Gastroesophageal sphincter (tissue), 4 donors: Measurements from ENCODE around the gene ADCY2. TPM values are rescaled to one million over a fixed set of nuclear protein-coding genes. Genes with fewer than 3 reads are reported as not detected.

Source experiments
- ATAC-seq: fragments of 150-250 bp; one replicate; pipeline ENCODE4 v1.9.1; 2016; ENCODE audit warnings: mild to moderate bottlenecking, moderate library complexity
- H3K27ac ChIP-seq, 4 donors: fragments of 200-600 bp; sonication (generic) in 3 of 4; 1 replicate in 3 of 4; 2 replicates in 1 of 4; pipeline ENCODE4 v1.5.1; 2016 to 2019
- H3K27me3 ChIP-seq: fragments of 200-600 bp; sonication (generic); one replicate; pipeline ENCODE4 v1.5.1; 2019
- H3K36me3 ChIP-seq, 2 donors: fragments of 200-600 bp; sonication (generic); one replicate each; pipeline ENCODE4 v1.5.1; 2019; ENCODE audit warnings: control low read depth in 1 of 2
- H3K4me1 ChIP-seq, 3 donors: fragments of 200-600 bp; sonication (generic); 1 replicate in 2 of 3; 2 replicates in 1 of 3; pipeline ENCODE4 v1.5.1; 2016 to 2019; ENCODE audit warnings: control low read depth in 2 of 3
- H3K4me3 ChIP-seq, 2 donors: fragments of 200-600 bp; sonication (generic); one replicate each; pipeline ENCODE4 v1.5.1; 2019; ENCODE audit warnings: mild to moderate bottlenecking in 1 of 2, moderate library complexity in 1 of 2
- H3K9me3 ChIP-seq, 3 donors: fragments of 200-600 bp; sonication (generic); one replicate each; pipeline ENCODE4 v1.5.1; 2017 to 2019; ENCODE audit warnings: control low read depth in 2 of 3
- EP300 ChIP-seq: sonication (generic); formaldehyde crosslinking; IDR thresholded peaks from one replicate; pipeline ENCODE4 v1.6.1; 2017; ENCODE audit warnings: antibody characterized with exemption, mild to moderate bottlenecking
- POLR2A ChIP-seq, 2 donors: fragments of 450-650 bp; IDR thresholded peaks; one replicate each; pipeline ENCODE4 v1.6.1; 2017; ENCODE audit warnings: antibody characterized with exemption in 2 of 2, mild to moderate bottlenecking in 2 of 2, moderate library complexity in 1 of 2
- POLR2AphosphoS5 ChIP-seq: sonication (generic); formaldehyde crosslinking; IDR thresholded peaks from one replicate; pipeline ENCODE4 v1.6.1; 2017; ENCODE audit warnings: antibody characterized with exemption
- WGBS, 2 donors: methylation state at CpG; one replicate each; pipeline ENCODE4 v1.1.5; 2018; ENCODE audit warnings: low coverage in 1 of 2; 5-methylcytosine and 5-hydroxymethylcytosine counted together
- total RNA-seq, 4 donors: library from RNA; depleted of rRNA; stranded (reverse); fragments of >200 nt; gene quantifications; one replicate each; pipeline ENCODE4 v1.1.0, GENCODE V29; 2016
- TF ChIP-seq, protein P1 (sequence below), 4 experiments: fragments of 200-600 bp in 2 of 4; fragments of 450-650 bp in 2 of 4; sonication (generic) in 1 of 4; IDR thresholded peaks; one replicate each; pipeline ENCODE4 v1.5.1; 2017 to 2019; ENCODE audit warnings: antibody characterized with exemption in 4 of 4, mild to moderate bottlenecking in 2 of 4, moderate library complexity in 2 of 4

The ADCY2 gene
- total RNA-seq, 4 donors from 2014 or later, result 5.8 to 15.9 (median 8.9) TPM

DNA sequence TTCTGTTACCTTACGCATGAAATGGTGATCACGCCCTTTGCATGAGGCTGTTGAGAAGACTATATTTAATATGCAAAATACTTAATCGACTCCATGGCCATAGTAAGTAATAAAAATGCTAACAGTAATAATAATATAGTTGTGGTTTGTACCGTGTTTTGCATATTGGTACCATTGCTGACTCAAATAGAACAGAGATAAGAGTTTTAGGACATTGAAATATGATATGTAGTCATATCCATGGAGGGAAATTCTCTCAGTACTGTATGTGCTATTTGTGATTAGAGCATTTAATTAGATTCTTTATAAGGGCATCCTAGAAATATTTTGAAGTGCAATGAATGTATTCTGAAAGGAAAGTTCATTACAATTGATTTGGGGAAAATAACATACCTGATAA, 413.1 kb downstream of the ADCY2 start:
- 90 to 91% methylated on average over 4 of the region's 4 CpGs for WGBS, 2 donors
- no peak for ATAC-seq
- H3K27me3 ChIP-seq, result no peaks in the 10 kb centered on the region
- no peak overlapping the region for H3K27ac ChIP-seq
- peaks cover 0 to 9% of the 10 kb centered on the region in 2 donors for H3K36me3 ChIP-seq
- no peak overlapping the region for H3K4me3 ChIP-seq
- no peaks in the 10 kb centered on the region for H3K9me3 ChIP-seq
- TF ChIP-seq POLR2A (IDR thresholded peaks at IDR 0.05) (no peak), EP300 (no peak), POLR2AphosphoS5 (no peak)
- TF ChIP-seq, protein P1, sequence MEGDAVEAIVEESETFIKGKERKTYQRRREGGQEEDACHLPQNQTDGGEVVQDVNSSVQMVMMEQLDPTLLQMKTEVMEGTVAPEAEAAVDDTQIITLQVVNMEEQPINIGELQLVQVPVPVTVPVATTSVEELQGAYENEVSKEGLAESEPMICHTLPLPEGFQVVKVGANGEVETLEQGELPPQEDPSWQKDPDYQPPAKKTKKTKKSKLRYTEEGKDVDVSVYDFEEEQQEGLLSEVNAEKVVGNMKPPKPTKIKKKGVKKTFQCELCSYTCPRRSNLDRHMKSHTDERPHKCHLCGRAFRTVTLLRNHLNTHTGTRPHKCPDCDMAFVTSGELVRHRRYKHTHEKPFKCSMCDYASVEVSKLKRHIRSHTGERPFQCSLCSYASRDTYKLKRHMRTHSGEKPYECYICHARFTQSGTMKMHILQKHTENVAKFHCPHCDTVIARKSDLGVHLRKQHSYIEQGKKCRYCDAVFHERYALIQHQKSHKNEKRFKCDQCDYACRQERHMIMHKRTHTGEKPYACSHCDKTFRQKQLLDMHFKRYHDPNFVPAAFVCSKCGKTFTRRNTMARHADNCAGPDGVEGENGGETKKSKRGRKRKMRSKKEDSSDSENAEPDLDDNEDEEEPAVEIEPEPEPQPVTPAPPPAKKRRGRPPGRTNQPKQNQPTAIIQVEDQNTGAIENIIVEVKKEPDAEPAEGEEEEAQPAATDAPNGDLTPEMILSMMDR (IDR thresholded peaks at IDR 0.05), result no peak
- H3K4me1 ChIP-seq, result no peaks in the 10 kb centered on the region

DNA sequence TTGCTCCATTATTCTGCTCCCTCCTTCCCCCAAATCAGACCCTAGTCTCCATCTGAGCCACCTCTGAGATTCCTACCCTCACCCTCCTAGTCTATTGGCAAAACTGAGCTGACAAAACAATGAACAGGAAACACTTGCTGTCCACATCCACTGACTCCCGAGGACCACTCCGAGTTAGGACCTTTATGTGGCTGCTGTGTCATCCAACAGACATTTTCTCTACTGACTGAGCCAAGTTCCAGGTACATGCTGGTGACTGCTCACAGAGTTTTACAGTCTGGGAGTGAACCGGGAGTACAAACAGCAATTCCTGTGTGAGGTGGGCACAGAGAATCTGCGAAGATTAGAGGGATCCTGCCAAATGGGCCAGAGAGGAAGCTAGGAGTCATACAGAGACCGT, 415.8 kb downstream of the ADCY2 start:
- no peak for ATAC-seq
- WGBS, 2 donors, result 68 to 79% methylated on average over 2 to 5 of the region's 5 CpGs
- Histone ChIP-seq H3K27me3 (no peaks in the 10 kb centered on the region), H3K27ac (no peak overlapping the region), H3K36me3 (no peaks in the 10 kb centered on the region), H3K4me3 (no peak overlapping the region), H3K4me1 (peaks cover 0 to 7% (median 4%) of the 10 kb centered on the region in 3 donors), H3K9me3 (no peaks in the 10 kb centered on the region)
- no peak for TF ChIP-seq POLR2AphosphoS5
- TF ChIP-seq, protein P1 (IDR thresholded peaks at IDR 0.05), result no peak
- TF ChIP-seq EP300, result no peak
- TF ChIP-seq POLR2A (IDR thresholded peaks at IDR 0.05), result no peak

DNA sequence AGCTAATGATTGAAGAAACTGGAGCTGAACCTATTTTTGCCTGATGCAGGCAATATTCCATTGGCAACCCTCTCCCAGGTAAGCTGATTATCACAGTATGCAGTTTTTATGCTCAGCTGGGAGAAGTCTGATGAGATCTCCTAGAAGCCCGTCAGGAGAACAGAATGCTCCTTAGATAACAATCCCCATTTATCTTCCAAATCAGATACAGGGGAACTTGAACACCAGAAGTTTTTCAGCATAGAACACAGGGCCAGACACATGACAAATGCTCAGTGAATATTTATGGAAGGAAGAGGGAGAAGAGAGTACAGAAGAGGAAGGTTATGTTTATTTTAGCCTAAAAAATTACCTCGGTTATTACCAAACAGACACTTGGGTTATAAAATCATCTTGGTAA, 417.1 kb downstream of the ADCY2 start:
- H3K27me3 ChIP-seq, result no peaks in the 10 kb centered on the region
- H3K9me3 ChIP-seq, result no peaks in the 10 kb centered on the region
- peaks cover 0 to 7% (median 4%) of the 10 kb centered on the region in 3 donors for H3K4me1 ChIP-seq
- peak overlapping the region in 1 of 4 donors; percentile 15 for H3K27ac ChIP-seq
- WGBS, 2 donors, result 13 to 19% methylated on average over 2 of the region's 2 CpGs
- TF ChIP-seq POLR2A (IDR thresholded peaks at IDR 0.05) (no peak), EP300 (no peak), POLR2AphosphoS5 (no peak)
- TF ChIP-seq, protein P1 (IDR thresholded peaks at IDR 0.05), result no peak
- no peak for ATAC-seq
- no peak overlapping the region for H3K4me3 ChIP-seq
- H3K36me3 ChIP-seq, result no peaks in the 10 kb centered on the region

DNA sequence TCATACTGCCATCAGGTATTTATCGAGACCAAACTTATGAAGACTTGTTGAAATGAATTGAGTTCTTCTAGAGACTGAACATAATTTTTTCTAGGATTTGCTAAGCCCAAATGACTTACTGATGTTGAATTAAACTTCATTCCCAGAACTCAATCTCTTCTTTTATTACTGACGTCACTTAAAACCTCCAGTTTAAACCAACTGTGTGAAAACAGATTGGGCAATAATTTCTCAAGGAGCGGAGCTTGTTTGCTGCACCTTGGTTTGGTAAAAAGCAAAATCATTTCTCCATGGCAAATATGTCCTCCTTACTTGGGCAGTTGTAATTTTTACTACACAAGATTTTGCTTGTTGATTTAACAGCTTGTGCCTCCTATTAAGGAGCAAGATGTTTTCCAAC, 417.6 kb downstream of the ADCY2 start:
- TF ChIP-seq, protein P1 (IDR thresholded peaks at IDR 0.05), result no peak
- TF ChIP-seq POLR2A (IDR thresholded peaks at IDR 0.05) (no peak), EP300 (no peak), POLR2AphosphoS5 (no peak)
- H3K36me3 ChIP-seq, result no peaks in the 10 kb centered on the region
- peaks cover 0 to 7% (median 4%) of the 10 kb centered on the region in 3 donors for H3K4me1 ChIP-seq
- 70 to 71% methylated on average over 3 of the region's 3 CpGs for WGBS, 2 donors
- no peaks in the 10 kb centered on the region for H3K9me3 ChIP-seq
- ATAC-seq, result no peak
- no peaks in the 10 kb centered on the region for H3K27me3 ChIP-seq
- H3K27ac ChIP-seq, result no peak overlapping the region
- no peak overlapping the region for H3K4me3 ChIP-seq

DNA sequence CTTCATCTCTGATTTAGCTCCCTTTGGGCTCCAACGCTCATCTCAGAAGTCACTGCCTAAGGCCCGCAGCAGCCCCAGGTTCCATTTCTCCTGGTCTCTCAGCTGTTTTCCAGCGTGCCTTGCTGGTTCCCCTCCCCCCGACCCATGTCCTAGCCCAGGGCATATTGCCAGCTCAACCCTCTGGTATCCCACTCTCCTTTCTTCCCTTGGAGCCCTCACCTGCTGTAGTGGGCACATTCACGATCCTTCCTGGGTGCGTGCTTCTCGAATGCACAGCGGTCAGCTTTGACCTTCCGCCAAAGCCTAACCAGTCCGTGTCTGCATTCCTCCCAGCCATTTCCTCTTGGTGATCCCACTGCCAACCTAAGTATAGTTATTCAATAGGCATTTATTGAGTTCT, 418.9 kb downstream of the ADCY2 start:
- H3K27ac ChIP-seq, result no peak overlapping the region
- WGBS, 2 donors, result 83 to 93% methylated on average over 3 to 10 of the region's 10 CpGs
- no peaks in the 10 kb centered on the region for H3K36me3 ChIP-seq
- no peaks in the 10 kb centered on the region for H3K9me3 ChIP-seq
- peaks cover 0 to 7% (median 4%) of the 10 kb centered on the region in 3 donors for H3K4me1 ChIP-seq
- no peak for ATAC-seq
- no peak overlapping the region for H3K4me3 ChIP-seq
- no peak for TF ChIP-seq POLR2AphosphoS5
- no peaks in the 10 kb centered on the region for H3K27me3 ChIP-seq
